GM12874 (cell line): Measurements from ENCODE around the gene SHH.

Source experiments
- CTCF ChIP-seq: IDR thresholded peaks from 2 replicates; pipeline ENCODE4 v1.5.1; 2011; ENCODE audit warnings: low read depth, mild to moderate bottlenecking, control low read depth, low read length, moderate library complexity; ENCODE audit not compliant: insufficient read depth

SHH gene

GRCh38 chr7:155794196-155794595 lies 18.1 kb downstream of the SHH start:
- TF ChIP-seq CTCF = no peak

GRCh38 chr7:155793720-155794119 lies 18.5 kb downstream of the SHH start:
- TF ChIP-seq CTCF = no peak

GRCh38 chr7:155792999-155793560 lies 19.2 kb downstream of the SHH start:
- TF ChIP-seq CTCF = no peak

- no peak for TF ChIP-seq CTCF
Measured at GRCh38 chr7:155792315-155792960, 19.8 kb downstream of the SHH start.

GRCh38 chr7:155791836-155792235 lies 20.4 kb downstream of the SHH start:
- no peak for TF ChIP-seq CTCF

GRCh38 chr7:155791214-155791737 lies 21.0 kb downstream of the SHH start:
- no peak for TF ChIP-seq CTCF

- no peak for TF ChIP-seq CTCF
Measured at GRCh38 chr7:155790666-155791065, 21.6 kb downstream of the SHH start.
